ENCODE measurements around the gene ZSWIM6. TPM values are rescaled to one million over a fixed set of nuclear protein-coding genes. Genes with fewer than 3 reads are reported as not detected.
A peak's percentile ranks its signal among the peaks of the same experiment; 100 is the strongest.

Gene ZSWIM6
- total RNA-seq, 4 donors from 2014 or later: 7.8 to 25.5 (median 21.0) TPM

GRCh38 chr5:61298066-61298465 is 34.0 kb upstream of the ZSWIM6 start:
- DNase-seq: no peak
- no peaks in the 10 kb centered on the region for H3K27me3 ChIP-seq
- H3K27ac ChIP-seq: no peak overlapping the region
- H3K4me1 ChIP-seq: peaks cover 7 to 28% (median 16%) of the 10 kb centered on the region in 4 donors
- no peaks in the 10 kb centered on the region for H3K36me3 ChIP-seq
- intact Hi-C loops (cut with DNase I; ENCODE audit: low total_unique reads): no loop called here
- no peaks in the 10 kb centered on the region for H3K9me3 ChIP-seq
- no peak for TF ChIP-seq EP300 (IDR thresholded peaks at IDR 0.05; ENCODE audit: low read depth)
- TF ChIP-seq, protein P1, sequence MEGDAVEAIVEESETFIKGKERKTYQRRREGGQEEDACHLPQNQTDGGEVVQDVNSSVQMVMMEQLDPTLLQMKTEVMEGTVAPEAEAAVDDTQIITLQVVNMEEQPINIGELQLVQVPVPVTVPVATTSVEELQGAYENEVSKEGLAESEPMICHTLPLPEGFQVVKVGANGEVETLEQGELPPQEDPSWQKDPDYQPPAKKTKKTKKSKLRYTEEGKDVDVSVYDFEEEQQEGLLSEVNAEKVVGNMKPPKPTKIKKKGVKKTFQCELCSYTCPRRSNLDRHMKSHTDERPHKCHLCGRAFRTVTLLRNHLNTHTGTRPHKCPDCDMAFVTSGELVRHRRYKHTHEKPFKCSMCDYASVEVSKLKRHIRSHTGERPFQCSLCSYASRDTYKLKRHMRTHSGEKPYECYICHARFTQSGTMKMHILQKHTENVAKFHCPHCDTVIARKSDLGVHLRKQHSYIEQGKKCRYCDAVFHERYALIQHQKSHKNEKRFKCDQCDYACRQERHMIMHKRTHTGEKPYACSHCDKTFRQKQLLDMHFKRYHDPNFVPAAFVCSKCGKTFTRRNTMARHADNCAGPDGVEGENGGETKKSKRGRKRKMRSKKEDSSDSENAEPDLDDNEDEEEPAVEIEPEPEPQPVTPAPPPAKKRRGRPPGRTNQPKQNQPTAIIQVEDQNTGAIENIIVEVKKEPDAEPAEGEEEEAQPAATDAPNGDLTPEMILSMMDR (IDR thresholded peaks at IDR 0.05): no peak
- TF ChIP-seq POLR2A (IDR thresholded peaks at IDR 0.05): no peak
- TF ChIP-seq POLR2AphosphoS5 (IDR thresholded peaks at IDR 0.05): no peak
- WGBS, 2 donors (ENCODE audit: low coverage in 1 of 2): 56 to 68% methylated on average over 3 of the region's 3 CpGs
- no peak overlapping the region for H3K4me3 ChIP-seq
- in situ Hi-C loops (cut with MboI; ENCODE audit: low pct_ligation_motif_present in 1 of 4, low pct_unique_long_range_greater_than_20kb in 1 of 4, low sequenced_read_pairs in 3 of 4): no loop called here

GRCh38 chr5:61298580-61298979 is 33.5 kb upstream of the ZSWIM6 start:
- WGBS, 2 donors (ENCODE audit: low coverage in 1 of 2): 80 to 91% methylated on average over 5 to 6 of the region's 6 CpGs
- Histone ChIP-seq H3K4me1 (peaks cover 6 to 28% (median 10%) of the 10 kb centered on the region in 4 donors), H3K9me3 (no peaks in the 10 kb centered on the region), H3K36me3 (no peaks in the 10 kb centered on the region), H3K27ac (no peak overlapping the region), H3K27me3 (no peaks in the 10 kb centered on the region), H3K4me3 (no peak overlapping the region)
- TF ChIP-seq, protein P1 (IDR thresholded peaks at IDR 0.05): no peak
- TF ChIP-seq POLR2AphosphoS5 (IDR thresholded peaks at IDR 0.05) (no peak), POLR2A (IDR thresholded peaks at IDR 0.05) (no peak), EP300 (IDR thresholded peaks at IDR 0.05; ENCODE audit: low read depth) (no peak)
- in situ Hi-C loops (cut with MboI; ENCODE audit: low pct_ligation_motif_present in 1 of 4, low pct_unique_long_range_greater_than_20kb in 1 of 4, low sequenced_read_pairs in 3 of 4) (no loop called here), intact Hi-C loops (cut with DNase I; ENCODE audit: low total_unique reads) (no loop called here)
- DNase-seq: no peak

DNA sequence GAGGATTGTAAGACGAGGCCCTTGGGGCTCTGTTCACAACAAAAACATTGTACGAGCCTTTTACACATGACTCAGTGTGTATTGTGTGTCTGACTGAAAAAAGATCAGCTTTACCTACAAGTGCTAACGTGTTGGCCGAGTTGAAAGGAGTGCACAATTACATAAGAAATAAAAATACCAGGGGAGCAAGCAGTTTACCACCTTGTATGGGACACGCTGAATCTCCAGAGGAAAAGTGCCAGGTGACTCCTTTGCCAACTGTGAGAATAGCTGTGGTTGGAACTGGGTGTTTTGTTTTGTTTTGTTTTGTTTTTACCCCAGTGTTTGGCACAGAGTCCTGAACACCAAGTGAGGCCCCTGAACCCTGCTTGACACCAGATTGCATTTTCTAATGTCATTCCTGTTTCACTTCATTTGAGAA is 32.8 kb upstream of the ZSWIM6 start:
- in situ Hi-C loops (cut with MboI; ENCODE audit: low pct_ligation_motif_present in 1 of 4, low pct_unique_long_range_greater_than_20kb in 1 of 4, low sequenced_read_pairs in 3 of 4) (no loop called here), intact Hi-C loops (cut with DNase I; ENCODE audit: low total_unique reads) (no loop called here)
- Histone ChIP-seq H3K36me3 (no peaks in the 10 kb centered on the region), H3K9me3 (no peaks in the 10 kb centered on the region), H3K4me3 (no peak overlapping the region), H3K27me3 (no peaks in the 10 kb centered on the region), H3K27ac (no peak overlapping the region), H3K4me1 (peaks cover 6 to 32% (median 10%) of the 10 kb centered on the region in 4 donors)
- DNase-seq: no peak
- TF ChIP-seq POLR2AphosphoS5 (IDR thresholded peaks at IDR 0.05) (no peak), POLR2A (IDR thresholded peaks at IDR 0.05) (no peak)
- WGBS, 2 donors (ENCODE audit: low coverage in 1 of 2): 91% methylated on average over 5 of the region's 5 CpGs; no CpG with 5 or more reads in 1 of the 2 donors

DNA sequence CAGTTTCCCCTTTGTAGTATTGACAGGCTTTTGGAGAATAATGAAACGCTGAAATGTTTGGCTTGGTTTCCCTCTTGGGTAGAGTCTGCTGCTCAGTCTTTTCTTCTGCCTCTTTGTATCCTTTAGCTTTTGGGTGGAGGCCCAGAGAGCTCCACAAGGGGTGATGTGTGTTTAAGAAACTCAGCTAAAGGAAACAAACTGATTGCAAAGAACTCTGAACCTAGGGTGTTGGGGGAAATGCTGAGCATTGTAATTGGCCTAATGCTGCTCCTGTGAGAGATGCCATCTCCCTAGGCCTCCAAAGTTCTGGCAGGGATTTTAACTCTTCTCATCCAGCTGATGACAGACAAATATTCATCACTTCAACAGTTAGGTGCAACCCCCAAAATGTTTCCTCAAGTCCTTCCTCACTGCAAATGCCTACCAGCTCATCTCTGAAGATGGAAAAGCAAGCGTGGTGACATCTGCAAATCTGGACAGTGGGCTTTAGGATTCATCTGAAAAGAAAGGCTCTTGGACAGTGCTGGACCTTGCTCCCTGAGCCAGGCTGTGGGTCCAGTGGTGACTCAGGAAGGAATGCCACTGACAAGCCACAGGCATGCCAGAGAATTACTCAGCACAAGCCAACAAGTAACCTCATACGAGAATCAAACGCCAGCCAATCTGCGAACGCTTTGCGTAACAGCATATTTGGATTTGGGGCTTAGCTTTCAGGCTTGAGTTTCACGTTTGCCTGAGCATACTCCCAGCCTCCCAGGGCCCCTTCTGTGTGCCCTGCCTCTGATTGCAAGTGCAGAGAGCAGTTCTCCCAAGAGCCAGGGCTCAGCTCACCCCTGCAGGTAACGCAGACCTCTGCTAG is 30.5 kb upstream of the ZSWIM6 start:
- no peak overlapping the region for H3K4me3 ChIP-seq
- no peak for TF ChIP-seq EP300 (IDR thresholded peaks at IDR 0.05; ENCODE audit: low read depth)
- TF ChIP-seq POLR2A (IDR thresholded peaks at IDR 0.05): peak; percentile 13
- peak in 2 of 3 donors; percentile 29 to 56 for TF ChIP-seq POLR2AphosphoS5 (IDR thresholded peaks at IDR 0.05)
- TF ChIP-seq, protein P1 (IDR thresholded peaks at IDR 0.05): no peak
- H3K9me3 ChIP-seq: no peaks in the 10 kb centered on the region
- DNase-seq: peak; percentile 66
- peaks cover 6 to 43% (median 12%) of the 10 kb centered on the region in 4 donors for H3K4me1 ChIP-seq
- 70 to 79% methylated on average over 3 to 9 of the region's 9 CpGs for WGBS, 2 donors (ENCODE audit: low coverage in 1 of 2)
- H3K36me3 ChIP-seq: no peaks in the 10 kb centered on the region
- peak overlapping the region; percentile 21 to 59 (median 38) for H3K27ac ChIP-seq
- intact Hi-C loops (cut with DNase I; ENCODE audit: low total_unique reads) (no loop called here), in situ Hi-C loops (cut with MboI; ENCODE audit: low pct_ligation_motif_present in 1 of 4, low pct_unique_long_range_greater_than_20kb in 1 of 4, low sequenced_read_pairs in 3 of 4) (no loop called here)
- H3K27me3 ChIP-seq: no peaks in the 10 kb centered on the region

Measured in transverse colon (tissue), 4 donors.